Esophagus squamous epithelium (tissue), 4 donors: ENCODE results near the gene HTR6.

ENCODE experiments used
- CTCF ChIP-seq, 6 experiments: fragments of 450-650 bp in 4 of 6; fragments of 200-600 bp in 2 of 6; sonication (generic) in 2 of 6; IDR thresholded peaks; one replicate each; pipeline ENCODE4 v1.5.1; 2016 to 2019; ENCODE audit warnings: antibody characterized with exemption in 6 of 6, mild to moderate bottlenecking in 4 of 6, moderate library complexity in 4 of 6
- POLR2A ChIP-seq, 4 donors: fragments of 450-650 bp; IDR thresholded peaks; one replicate each; pipeline ENCODE4 v1.6.1; 2017; ENCODE audit warnings: antibody characterized with exemption in 4 of 4, mild to moderate bottlenecking in 4 of 4, moderate library complexity in 3 of 4

GRCh38 chr1:19682901-19683300 lies 18.2 kb downstream of the HTR6 start:
- TF ChIP-seq CTCF (IDR thresholded peaks at IDR 0.05) (no peak), POLR2A (IDR thresholded peaks at IDR 0.05) (no peak)
